H4 (cell line): Measurements from ENCODE around the gene NRXN3. TPM values are rescaled to one million over a fixed set of nuclear protein-coding genes. Genes with fewer than 3 reads are reported as not detected.

Experiments
- DNase-seq: peaks from one replicate; pipeline ENCODE4 v3.0.0-alpha.2; 2015; ENCODE audit warnings: low spot score
- total RNA-seq: library from RNA; depleted of rRNA; stranded (reverse); fragments of >200 nt; shearing (Covaris generic); gene quantifications from 2 replicates; pipeline ENCODE4 v1.2.3, GENCODE V29; 2014

The NRXN3 gene
- total RNA-seq, 1 experiment from 2014 or later = 0.37 TPM

GRCh38 chr14:78319887-78320635 is 149.9 kb downstream of the NRXN3 start:
- DNase-seq = no peak

DNA sequence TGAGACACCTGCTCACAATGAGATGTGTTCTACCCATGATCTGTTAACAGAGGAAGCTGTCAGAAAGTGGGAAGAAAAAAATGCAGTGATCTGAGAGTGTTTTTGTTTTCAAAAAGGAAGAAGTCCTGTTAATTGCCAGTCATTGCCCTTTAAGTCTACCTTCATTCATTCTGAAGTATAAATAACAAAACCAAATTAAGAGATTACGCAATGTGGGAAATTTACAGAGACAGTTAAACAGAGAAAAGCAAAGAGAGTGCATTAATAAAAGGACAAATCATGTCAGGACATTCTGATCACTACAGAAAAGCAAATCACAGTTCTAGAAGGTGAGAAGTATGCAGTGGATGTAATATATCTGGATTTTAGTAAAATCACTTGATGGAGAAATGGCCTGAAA is 154.2 kb downstream of the NRXN3 start:
- DNase-seq = no peak

DNA sequence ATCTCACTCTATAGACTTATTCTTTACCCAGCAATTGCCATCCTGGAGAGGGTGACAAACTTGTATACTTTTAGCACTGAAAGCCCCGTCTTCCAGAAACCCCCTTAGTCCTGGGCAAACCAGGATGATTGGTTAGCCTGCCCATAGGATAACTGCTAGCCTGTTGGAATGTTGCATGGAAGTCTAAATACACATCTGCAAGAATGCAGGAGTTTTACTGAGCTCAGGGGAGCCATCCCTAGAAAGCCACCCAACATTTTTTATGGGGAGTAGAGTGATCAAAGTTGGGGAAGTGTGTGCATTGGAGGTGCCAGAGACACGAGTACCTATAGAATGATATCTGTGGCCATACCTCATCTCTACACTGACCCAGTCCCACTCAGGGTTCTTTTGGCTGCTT is 155.7 kb downstream of the NRXN3 start:
- DNase-seq = no peak

GRCh38 chr14:78327426-78328221 is 157.5 kb downstream of the NRXN3 start:
- no peak for DNase-seq

DNA sequence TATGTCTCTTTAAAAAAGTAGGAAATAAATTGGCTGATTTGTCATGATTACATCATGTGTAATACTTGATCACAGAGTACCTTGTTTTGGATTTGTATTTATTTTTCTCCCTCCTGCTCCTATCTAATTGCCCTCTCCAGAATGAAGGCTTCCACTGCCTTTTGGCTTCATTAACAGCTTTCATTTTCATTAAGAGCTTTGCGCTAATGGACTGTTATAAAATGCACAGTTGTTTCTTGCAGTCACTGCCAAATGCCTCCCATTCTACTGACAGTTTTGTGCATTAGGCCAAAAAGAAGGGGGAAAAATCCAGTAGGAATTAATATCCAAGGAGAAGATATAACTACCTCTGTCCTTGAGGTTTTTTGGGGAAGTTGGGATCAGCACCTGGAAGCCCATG is 159.2 kb downstream of the NRXN3 start:
- DNase-seq = no peak

- no peak for DNase-seq
Observed at GRCh38 chr14:78335531-78335930, 165.4 kb downstream of the NRXN3 start.

- DNase-seq = no peak
Observed at GRCh38 chr14:78340250-78340649, 170.1 kb downstream of the NRXN3 start.

- no peak for DNase-seq
Observed at GRCh38 chr14:78341827-78342389, 171.7 kb downstream of the NRXN3 start.

DNA sequence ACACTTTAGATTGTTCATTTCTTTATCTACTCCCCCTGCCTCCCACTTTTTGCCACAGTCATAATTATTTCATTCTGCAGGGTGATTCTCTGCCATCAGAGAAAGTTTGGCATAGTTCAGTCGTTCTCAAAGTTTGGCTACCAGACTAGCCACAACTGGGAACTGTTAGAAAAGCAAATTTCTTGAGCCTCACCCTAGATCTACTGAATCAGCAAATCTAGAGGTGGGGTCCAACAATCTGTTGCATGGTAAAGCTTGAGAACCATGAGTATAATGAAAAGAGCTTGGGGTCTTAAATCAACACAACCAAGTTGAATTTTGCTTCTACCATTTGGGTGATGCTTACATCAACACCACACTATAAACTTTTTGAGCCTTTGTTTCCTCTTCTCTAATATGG is 172.7 kb downstream of the NRXN3 start:
- no peak for DNase-seq

GRCh38 chr14:78344290-78344689 is 174.1 kb downstream of the NRXN3 start:
- no peak for DNase-seq

DNA sequence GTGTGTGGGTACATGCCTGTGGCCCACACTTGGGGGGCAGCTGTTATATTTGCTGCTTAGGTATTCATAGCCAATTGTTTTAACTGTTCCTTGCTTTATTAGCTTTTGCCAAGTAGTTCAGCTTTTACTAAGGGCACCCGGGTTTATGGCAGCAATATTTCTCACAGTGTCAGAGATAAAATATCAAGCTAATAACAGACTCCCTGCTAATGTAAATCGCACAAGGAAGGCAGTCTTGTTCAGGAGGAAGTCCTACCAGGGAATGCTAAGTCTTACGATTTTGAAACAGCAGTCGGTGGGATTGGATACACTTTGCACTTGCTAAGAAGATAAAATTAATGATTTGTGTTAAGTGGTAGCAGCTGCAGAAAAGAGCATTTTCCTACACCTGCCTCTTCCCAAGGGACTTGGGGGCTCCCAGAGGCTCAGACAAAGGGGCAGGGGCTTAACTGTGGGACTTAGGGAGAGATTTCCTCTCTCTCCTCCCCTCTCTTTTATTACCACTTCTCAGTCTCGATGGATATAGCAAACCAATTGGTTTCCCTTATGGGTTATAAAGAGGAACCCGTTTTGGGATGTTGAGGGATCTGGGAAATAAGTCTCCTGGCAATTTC is 175.1 kb downstream of the NRXN3 start:
- no peak for DNase-seq

GRCh38 chr14:78346747-78347146 is 176.6 kb downstream of the NRXN3 start:
- DNase-seq = no peak

GRCh38 chr14:78355109-78355508 is 184.9 kb downstream of the NRXN3 start:
- no peak for DNase-seq

DNA sequence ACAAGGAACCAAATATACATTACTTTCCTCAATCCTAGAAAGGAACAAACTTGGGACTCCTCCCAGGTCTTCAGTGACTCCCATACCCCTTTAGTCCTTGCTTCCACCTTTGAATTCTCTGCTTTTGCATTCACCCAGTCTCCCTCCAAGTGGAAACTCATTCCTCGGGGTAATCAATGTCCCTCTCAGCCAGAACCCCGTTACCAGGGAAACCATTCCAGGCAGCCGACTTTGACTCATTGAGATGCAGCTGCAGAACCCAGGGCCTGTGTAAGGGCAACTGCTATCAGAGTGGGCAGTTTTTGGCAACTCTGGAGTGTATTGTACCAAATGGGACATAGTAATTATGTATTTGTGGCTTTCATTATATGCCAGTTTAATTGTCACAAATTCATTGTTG is 186.2 kb downstream of the NRXN3 start:
- no peak for DNase-seq

- no peak for DNase-seq
Observed at GRCh38 chr14:78358591-78358990, 188.4 kb downstream of the NRXN3 start.

GRCh38 chr14:78359581-78359980 is 189.4 kb downstream of the NRXN3 start:
- no peak for DNase-seq

- DNase-seq = no peak
Observed at GRCh38 chr14:78363008-78363407, 192.8 kb downstream of the NRXN3 start.

DNA sequence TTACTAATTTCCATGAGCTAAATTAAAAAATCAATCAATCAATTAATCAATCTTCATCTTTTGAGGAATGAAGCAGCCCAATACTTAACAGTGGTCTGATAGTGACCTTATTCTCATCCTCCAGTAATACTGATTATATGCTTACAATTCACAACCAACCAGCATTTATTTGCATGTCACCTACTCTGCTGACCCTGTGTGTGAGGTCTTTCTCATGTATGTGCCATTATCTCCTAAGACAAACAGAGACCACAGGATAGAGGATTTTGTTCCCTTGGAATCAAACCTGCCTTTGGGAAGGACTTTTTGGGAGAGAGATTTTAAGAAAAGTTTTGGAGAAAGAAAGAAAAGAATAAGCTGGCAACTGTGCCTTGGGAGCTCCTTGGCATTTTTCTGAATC is 197.2 kb downstream of the NRXN3 start:
- no peak for DNase-seq

DNA sequence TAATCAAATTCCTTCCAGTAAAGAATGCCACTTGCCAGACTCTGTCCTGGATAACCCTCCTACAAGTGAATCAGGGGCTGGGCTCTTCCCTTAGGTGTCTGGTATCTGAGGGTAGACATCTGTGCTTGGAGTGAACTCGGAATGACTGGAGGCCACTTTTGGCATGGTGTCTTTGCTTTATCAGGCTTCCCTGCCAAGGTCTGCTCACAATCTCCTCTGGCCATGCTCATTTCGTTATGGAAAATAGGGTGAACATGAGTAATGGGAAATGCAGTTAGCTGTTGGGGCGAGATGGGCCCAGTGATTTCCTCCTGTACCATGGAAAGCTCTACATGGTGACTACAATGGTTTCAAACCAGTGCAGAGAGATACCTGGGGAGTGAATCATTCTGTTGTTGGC is 212.9 kb downstream of the NRXN3 start:
- DNase-seq = no peak

DNA sequence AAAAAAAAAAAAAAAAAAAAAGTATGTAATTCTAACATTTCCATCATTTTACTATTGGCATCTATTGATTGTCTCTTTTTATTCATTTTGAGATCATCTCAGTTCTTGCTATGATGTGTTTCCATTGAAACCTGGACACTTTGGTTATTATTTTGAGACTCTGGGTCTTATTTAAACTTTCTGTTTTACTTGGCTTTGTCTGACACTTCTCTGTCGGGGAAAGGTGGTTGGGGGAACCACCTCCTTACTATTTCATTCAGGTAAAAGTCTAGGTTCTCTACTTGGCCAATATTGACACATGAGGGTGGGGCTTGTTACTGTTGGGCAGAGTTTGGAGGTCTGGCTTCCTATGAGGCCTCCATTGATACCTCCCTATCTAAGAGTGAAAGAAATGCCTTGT is 228.0 kb downstream of the NRXN3 start:
- no peak for DNase-seq

- DNase-seq = no peak
Observed at GRCh38 chr14:78399316-78399889, 229.2 kb downstream of the NRXN3 start.

DNA sequence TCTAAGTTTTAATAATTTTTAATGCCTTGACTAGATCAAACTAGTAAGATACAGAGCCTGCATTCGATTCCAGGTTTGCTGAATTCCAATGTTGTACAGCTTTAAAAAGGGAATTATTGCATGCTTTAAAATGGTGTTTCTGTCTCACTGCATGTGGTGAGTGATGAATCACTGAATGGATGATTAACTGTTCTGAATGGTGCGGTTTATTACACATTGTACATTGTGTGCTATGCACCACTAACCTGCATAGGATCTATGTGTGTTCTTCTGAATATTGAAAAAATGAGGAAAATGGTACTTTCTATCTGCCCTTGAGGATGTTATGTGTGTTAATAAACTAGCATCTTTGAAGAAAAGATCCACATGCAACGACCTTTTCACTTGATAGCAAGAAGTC is 231.7 kb downstream of the NRXN3 start:
- no peak for DNase-seq
